Keratinocyte (primary cell): ENCODE data around the gene HSD17B2. TPM values are rescaled to one million over a fixed set of nuclear protein-coding genes. Genes with fewer than 3 reads are reported as not detected.

ENCODE experiments used
- DNase-seq: peaks from one replicate; pipeline ENCODE4 v3.0.0-alpha.2; 2011; ENCODE audit warnings: low read depth, missing footprints, low spot score
- FAIRE-seq: peaks from 2 replicates; lab custom pipeline; 2011; peaks lifted over from hg19 to GRCh38; lab: Jason Lieb, UNC
- H2AFZ ChIP-seq: 2 replicates; pipeline ENCODE4 v1.6.0; 2012; ENCODE audit warnings: low read length, control low read depth, inconsistent platforms; ENCODE audit not compliant: control insufficient read depth
- H3K27ac ChIP-seq: 2 replicates; pipeline ENCODE4 v1.5.1; 2011; ENCODE audit warnings: low read length; ENCODE audit not compliant: control insufficient read depth, insufficient read depth
- H3K27me3 ChIP-seq: 3 replicates; pipeline ENCODE4 v1.6.0; 2011; ENCODE audit warnings: low read length; ENCODE audit not compliant: control insufficient read depth, insufficient read depth; ENCODE audit errors: extremely low read depth
- H3K36me3 ChIP-seq, 2 experiments: 2 replicates in 1 of 2; 3 replicates in 1 of 2; pipeline ENCODE4 v1.5.1; 2011; ENCODE audit warnings: low read length in 2 of 2, mild to moderate bottlenecking in 1 of 2; ENCODE audit not compliant: control insufficient read depth in 2 of 2, insufficient read depth in 2 of 2; ENCODE audit errors: extremely low read depth in 1 of 2
- H3K4me1 ChIP-seq: 3 replicates; pipeline ENCODE4 v1.5.1; 2011; ENCODE audit warnings: low read length; ENCODE audit not compliant: control insufficient read depth, insufficient read depth; ENCODE audit errors: extremely low read depth
- H3K4me2 ChIP-seq: 3 replicates; pipeline ENCODE4 v1.6.0; 2011; ENCODE audit warnings: low read depth, low read length; ENCODE audit not compliant: control insufficient read depth, insufficient read depth; ENCODE audit errors: extremely low read depth
- H3K4me3 ChIP-seq, 3 experiments: fragments of 200-600 bp in 1 of 3; sonication (generic) in 1 of 3; 2 replicates in 2 of 3; 3 replicates in 1 of 3; pipeline ENCODE4 v1.5.1; 2011 to 2016; ENCODE audit warnings: low read length in 3 of 3, mild to moderate bottlenecking in 3 of 3, control low read depth in 2 of 3, inconsistent platforms in 1 of 3, low read depth in 1 of 3, mixed read lengths in 1 of 3, mixed run types in 1 of 3, moderate library complexity in 1 of 3; ENCODE audit not compliant: control insufficient read depth in 2 of 3, insufficient read depth in 2 of 3; ENCODE audit errors: extremely low read depth in 1 of 3
- H3K79me2 ChIP-seq: 2 replicates; pipeline ENCODE4 v1.6.0; 2012; ENCODE audit warnings: low read length; ENCODE audit not compliant: control insufficient read depth, insufficient read depth
- H3K9ac ChIP-seq: 3 replicates; pipeline ENCODE4 v1.6.0; 2011; ENCODE audit warnings: low read length; ENCODE audit not compliant: control insufficient read depth, insufficient read depth; ENCODE audit errors: extremely low read depth
- H3K9me1 ChIP-seq: 3 replicates; pipeline ENCODE4 v1.6.0; 2011; ENCODE audit warnings: low read length; ENCODE audit not compliant: control insufficient read depth, insufficient read depth; ENCODE audit errors: extremely low read depth
- H3K9me3 ChIP-seq: 2 replicates; pipeline ENCODE4 v1.5.1; 2012; ENCODE audit warnings: low read depth, low read length; ENCODE audit not compliant: control insufficient read depth
- H4K20me1 ChIP-seq: 3 replicates; pipeline ENCODE4 v1.6.0; 2011; ENCODE audit warnings: low read length; ENCODE audit not compliant: control insufficient read depth, insufficient read depth; ENCODE audit errors: extremely low read depth
- CTCF ChIP-seq, 3 experiments: IDR thresholded peaks in 1 of 3; conservative IDR thresholded peaks in 1 of 3; optimal IDR thresholded peaks in 1 of 3; 2 replicates in 2 of 3; 3 replicates in 1 of 3; pipeline versions ENCODE3 to v1.5.1; 2011; ENCODE audit warnings: low read length in 3 of 3, mild to moderate bottlenecking in 3 of 3, moderate library complexity in 2 of 3, control low read depth in 1 of 3, inconsistent platforms in 1 of 3; ENCODE audit not compliant: insufficient read depth in 2 of 3; ENCODE audit errors: extremely low read depth in 1 of 3
- EZH2 ChIP-seq: IDR thresholded peaks from one replicate; pipeline ENCODE4 v1.6.1; 2012; ENCODE audit warnings: inconsistent platforms, mild to moderate bottlenecking, low read length, moderate library complexity
- dilution Hi-C: fragments of 300-500 bp; cut with MboI; formaldehyde crosslinking; loops from one replicate; pipeline ENCODE4 v1.7.0; 2020; ENCODE audit warnings: low sequenced_read_pairs; ENCODE audit not compliant: extremely low pct_ligation_motif_present
- polyA plus RNA-seq, 5 experiments: library from polyadenylated mRNA; depleted of rRNA in 3 of 5; stranded (reverse) in 3 of 5; stranded (forward) in 1 of 5; unstranded in 1 of 5; fragments of >200 nt; gene quantifications; 1 replicate in 1 of 5; 2 replicates in 3 of 5; 3 replicates in 1 of 5; pipeline versions ENCODE4 v1.2.1 to v1.2.3, GENCODE V29; 2011 to 2012; ENCODE audit warnings: missing spikeins in 2 of 5, low read depth in 1 of 5, low replicate concordance in 1 of 5

The HSD17B2 gene
- polyA plus RNA-seq, 1 donor (not counting 4 experiments of a cell fraction or from before 2014, with no cell fraction given) = 3.1 TPM

- H3K79me2 ChIP-seq = no peaks in the 10 kb centered on the region
- FAIRE-seq = no peak
Observed at GRCh38 chr16:82136956-82137821, 102.1 kb downstream of the HSD17B2 start.

GRCh38 chr16:82137822-82138167 is 102.7 kb downstream of the HSD17B2 start:
- Histone ChIP-seq H2AFZ (no peak overlapping the region), H4K20me1 (no peaks in the 10 kb centered on the region), H3K4me1 (peaks cover 6% of the 10 kb centered on the region), H3K9me1 (no peaks in the 10 kb centered on the region), H3K4me3 (no peak overlapping the region), H3K9ac (no peak overlapping the region), H3K9me3 (no peaks in the 10 kb centered on the region), H3K27me3 (no peaks in the 10 kb centered on the region), H3K79me2 (no peaks in the 10 kb centered on the region), H3K4me2 (no peak overlapping the region), H3K36me3 (peaks cover 1 to 5% of the 10 kb centered on the region in 2 experiments), H3K27ac (no peak overlapping the region)
- FAIRE-seq = no peak
- no peak for DNase-seq
- TF ChIP-seq EZH2 (no peak), CTCF (optimal IDR thresholded peaks at IDR 0.05 in 1 of 3, IDR thresholded peaks at IDR 0.05 in 1 of 3, conservative IDR thresholded peaks at IDR 0.05 in 1 of 3; ENCODE audit: extremely low read depth in 1 of 3, insufficient read depth in 2 of 3, low read length in 3 of 3) (no peak)
- dilution Hi-C loops = no loop called here

More at GRCh38 chr16:82136956-82137821, 102.1 kb downstream of the HSD17B2 start:
- dilution Hi-C loops = no loop called here
- DNase-seq = no peak
- Histone ChIP-seq H3K9me3 (no peaks in the 10 kb centered on the region), H3K4me3 (no peak overlapping the region), H3K4me2 (no peak overlapping the region), H2AFZ (no peak overlapping the region), H3K9ac (no peak overlapping the region), H3K4me1 (peaks cover 6% of the 10 kb centered on the region), H3K9me1 (no peaks in the 10 kb centered on the region), H3K36me3 (peaks cover 1 to 5% of the 10 kb centered on the region in 2 experiments), H3K27me3 (no peaks in the 10 kb centered on the region), H4K20me1 (no peaks in the 10 kb centered on the region), H3K27ac (no peak overlapping the region)
- TF ChIP-seq EZH2 (no peak), CTCF (optimal IDR thresholded peaks at IDR 0.05 in 1 of 3, IDR thresholded peaks at IDR 0.05 in 1 of 3, conservative IDR thresholded peaks at IDR 0.05 in 1 of 3; ENCODE audit: extremely low read depth in 1 of 3, insufficient read depth in 2 of 3, low read length in 3 of 3) (no peak)
